ENCODE results near the gene PRKCZ.

DNA sequence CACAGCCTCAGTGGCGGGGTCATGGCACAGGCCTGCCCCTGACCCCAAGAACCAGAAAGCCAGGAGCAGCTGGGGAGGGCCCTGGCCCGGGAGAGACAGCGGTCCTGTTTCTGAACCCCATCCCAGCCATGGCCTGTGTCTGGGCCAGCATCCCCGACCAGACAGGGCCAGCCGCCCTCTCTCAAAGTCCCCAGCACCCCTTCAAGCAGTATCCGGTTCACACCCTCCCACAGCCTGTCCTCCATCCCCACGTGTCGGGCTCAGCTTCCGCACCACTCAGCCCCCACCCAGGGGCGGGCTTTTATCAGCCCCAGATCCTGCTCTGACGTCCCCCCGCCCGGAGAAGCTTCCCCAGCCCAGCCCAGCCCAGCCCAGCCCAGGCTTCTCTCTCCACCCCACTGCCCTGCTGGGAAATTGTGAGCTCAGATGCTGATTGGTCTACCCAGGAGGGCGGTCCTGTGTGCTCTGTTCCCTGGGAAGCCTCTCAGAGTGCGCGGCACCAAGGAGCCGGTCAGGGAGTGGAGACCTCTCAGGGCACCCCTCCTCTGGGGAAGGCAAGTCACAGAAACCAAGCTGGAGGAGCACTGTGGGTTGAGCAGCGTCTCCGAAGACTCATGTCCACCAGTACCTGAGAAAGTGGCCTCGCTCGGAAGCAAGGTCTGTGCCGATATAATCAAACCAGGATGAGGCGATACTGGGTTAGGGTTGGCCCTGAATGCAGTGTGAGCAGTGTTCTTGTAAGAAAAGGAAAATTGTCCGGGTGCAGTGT is 149.0 kb downstream of the PRKCZ start:
- TF ChIP-seq, protein P1, sequence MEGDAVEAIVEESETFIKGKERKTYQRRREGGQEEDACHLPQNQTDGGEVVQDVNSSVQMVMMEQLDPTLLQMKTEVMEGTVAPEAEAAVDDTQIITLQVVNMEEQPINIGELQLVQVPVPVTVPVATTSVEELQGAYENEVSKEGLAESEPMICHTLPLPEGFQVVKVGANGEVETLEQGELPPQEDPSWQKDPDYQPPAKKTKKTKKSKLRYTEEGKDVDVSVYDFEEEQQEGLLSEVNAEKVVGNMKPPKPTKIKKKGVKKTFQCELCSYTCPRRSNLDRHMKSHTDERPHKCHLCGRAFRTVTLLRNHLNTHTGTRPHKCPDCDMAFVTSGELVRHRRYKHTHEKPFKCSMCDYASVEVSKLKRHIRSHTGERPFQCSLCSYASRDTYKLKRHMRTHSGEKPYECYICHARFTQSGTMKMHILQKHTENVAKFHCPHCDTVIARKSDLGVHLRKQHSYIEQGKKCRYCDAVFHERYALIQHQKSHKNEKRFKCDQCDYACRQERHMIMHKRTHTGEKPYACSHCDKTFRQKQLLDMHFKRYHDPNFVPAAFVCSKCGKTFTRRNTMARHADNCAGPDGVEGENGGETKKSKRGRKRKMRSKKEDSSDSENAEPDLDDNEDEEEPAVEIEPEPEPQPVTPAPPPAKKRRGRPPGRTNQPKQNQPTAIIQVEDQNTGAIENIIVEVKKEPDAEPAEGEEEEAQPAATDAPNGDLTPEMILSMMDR (conservative IDR thresholded peaks at IDR 0.05; ENCODE audit: low read length): no peak
- no peak for TF ChIP-seq EZH2phosphoT487 (IDR thresholded peaks at IDR 0.05; ENCODE audit: borderline replicate concordance, low read depth, low read length)
